Measurements from ENCODE around the gene RNF128.
"Not testable (repeated sequence)": the region's sequence is repeated elsewhere in the genome, so short reads cannot be mapped to it uniquely, and the experiment has no call there.

Gene RNF128

DNA sequence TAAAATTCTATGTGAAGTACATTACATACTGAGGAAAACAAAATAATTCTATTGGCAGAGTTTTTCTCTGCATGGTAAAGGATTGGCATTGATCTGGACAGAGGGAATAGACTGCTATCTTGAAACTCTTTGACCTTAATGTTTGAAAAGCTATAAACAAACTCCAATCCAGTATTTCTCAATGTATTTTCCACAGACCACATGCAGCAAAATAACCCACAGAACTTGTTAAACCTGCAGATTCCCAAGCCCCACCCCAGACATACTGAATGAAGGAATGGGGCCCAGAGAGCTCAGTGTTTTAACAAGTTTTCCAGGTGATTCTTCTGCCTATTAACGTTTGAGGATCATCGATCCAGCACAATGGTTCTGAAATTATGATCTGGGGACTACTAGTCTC is 15.7 kb downstream of the RNF128 start:
- TF ChIP-seq, protein P1, sequence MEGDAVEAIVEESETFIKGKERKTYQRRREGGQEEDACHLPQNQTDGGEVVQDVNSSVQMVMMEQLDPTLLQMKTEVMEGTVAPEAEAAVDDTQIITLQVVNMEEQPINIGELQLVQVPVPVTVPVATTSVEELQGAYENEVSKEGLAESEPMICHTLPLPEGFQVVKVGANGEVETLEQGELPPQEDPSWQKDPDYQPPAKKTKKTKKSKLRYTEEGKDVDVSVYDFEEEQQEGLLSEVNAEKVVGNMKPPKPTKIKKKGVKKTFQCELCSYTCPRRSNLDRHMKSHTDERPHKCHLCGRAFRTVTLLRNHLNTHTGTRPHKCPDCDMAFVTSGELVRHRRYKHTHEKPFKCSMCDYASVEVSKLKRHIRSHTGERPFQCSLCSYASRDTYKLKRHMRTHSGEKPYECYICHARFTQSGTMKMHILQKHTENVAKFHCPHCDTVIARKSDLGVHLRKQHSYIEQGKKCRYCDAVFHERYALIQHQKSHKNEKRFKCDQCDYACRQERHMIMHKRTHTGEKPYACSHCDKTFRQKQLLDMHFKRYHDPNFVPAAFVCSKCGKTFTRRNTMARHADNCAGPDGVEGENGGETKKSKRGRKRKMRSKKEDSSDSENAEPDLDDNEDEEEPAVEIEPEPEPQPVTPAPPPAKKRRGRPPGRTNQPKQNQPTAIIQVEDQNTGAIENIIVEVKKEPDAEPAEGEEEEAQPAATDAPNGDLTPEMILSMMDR (IDR thresholded peaks at IDR 0.05; ENCODE audit: low read depth, low read length), result no peak

DNA sequence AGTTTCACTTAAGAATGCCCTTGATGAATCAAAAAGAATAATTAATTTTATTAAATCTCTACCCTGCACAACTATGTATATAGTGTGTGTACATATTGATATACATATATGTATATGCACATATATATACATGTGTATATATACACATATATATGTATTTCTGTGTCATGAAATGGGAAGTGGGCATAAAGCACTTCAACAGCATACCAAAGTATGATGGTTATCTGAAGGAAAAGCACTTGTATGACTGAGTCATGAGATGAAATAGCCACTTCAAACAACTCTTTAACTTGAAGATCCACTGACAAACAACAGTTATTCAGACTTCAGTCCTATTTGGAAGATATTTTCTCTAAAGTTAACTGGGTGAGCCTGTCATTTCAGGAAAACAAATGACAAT is 16.3 kb downstream of the RNF128 start:
- no peak overlapping the region for H3K4me3 ChIP-seq (ENCODE audit: low read depth, low read length)
- TF ChIP-seq, protein P1 (IDR thresholded peaks at IDR 0.05; ENCODE audit: low read depth, low read length), result no peak

More for the DNA sequence above, 15.7 kb downstream of the RNF128 start:
- no peak overlapping the region for H3K4me3 ChIP-seq (ENCODE audit: low read depth, low read length)

DNA sequence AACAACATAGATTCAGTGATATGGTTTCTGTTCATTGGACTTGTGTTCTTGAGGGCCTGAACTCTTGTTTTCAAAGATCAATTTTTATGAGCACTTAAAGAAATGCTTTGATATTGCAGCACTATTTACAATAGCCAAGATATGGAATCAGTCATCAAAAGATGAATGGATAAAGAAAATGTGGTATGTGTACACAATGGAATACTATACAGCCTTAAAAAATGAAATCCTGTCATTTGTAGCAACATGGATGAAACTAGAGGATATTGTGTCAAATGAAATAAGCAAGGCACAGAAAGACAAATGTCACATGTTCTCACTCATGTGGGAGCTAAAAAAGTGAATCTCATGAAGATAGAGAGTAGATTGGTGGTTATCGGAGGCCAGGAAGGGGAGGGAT is 21.9 kb downstream of the RNF128 start:
- TF ChIP-seq, protein P1 (IDR thresholded peaks at IDR 0.05; ENCODE audit: low read depth, low read length), result no peak
- H3K4me3 ChIP-seq (ENCODE audit: low read depth, low read length), result no peak overlapping the region

DNA sequence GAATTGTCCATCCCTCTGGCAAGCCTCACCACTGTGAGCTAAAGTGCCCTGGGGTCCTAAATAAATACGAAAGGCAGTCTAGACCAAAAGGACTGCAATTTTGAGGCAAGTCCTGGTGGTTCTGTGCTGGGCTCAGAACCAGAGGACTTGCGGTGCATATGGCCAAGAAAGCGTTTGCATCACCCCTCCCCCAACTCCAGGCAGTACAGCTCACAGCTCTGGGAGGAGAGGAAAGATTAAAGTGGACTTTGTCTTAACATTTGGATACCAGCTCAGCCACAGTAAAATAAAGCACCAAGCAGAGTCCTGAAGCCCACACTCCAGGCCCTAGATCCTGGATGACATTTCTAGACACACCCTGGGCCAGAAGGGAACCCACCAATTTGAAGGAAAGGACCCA is 24.9 kb downstream of the RNF128 start:
- no peak overlapping the region for H3K4me3 ChIP-seq (ENCODE audit: low read depth, low read length)
- TF ChIP-seq, protein P1 (IDR thresholded peaks at IDR 0.05; ENCODE audit: low read depth, low read length), result no peak

DNA sequence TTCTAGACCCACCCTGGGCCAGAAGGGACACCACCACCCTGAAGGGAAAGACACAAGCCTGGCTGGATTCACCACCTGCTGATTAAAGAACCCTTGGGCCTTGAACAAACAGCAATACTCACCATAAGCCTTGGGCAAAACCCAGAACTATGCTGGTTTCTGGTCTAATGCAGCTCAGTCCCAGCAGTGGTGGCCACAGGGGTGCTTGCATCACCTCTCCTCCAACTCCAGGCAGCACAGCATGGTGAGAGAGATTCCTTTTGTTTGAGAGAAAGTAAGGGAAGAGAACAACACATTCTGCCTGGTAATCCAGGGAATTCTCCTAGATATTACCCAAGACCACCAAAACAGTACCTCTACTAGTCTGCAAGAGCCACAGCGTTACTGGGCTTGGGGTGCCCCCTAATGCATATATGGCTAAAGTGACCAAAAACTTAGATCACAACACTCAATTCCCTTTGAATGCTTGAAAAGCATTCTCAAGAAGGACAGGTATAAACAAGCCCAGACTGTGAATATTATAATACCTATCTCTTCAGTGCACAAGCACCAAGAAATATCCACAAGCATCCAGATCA is 25.7 kb downstream of the RNF128 start:
- TF ChIP-seq, protein P1 (IDR thresholded peaks at IDR 0.05; ENCODE audit: low read depth, low read length), result no peak
- no peak overlapping the region for H3K4me3 ChIP-seq (ENCODE audit: low read depth, low read length)

DNA sequence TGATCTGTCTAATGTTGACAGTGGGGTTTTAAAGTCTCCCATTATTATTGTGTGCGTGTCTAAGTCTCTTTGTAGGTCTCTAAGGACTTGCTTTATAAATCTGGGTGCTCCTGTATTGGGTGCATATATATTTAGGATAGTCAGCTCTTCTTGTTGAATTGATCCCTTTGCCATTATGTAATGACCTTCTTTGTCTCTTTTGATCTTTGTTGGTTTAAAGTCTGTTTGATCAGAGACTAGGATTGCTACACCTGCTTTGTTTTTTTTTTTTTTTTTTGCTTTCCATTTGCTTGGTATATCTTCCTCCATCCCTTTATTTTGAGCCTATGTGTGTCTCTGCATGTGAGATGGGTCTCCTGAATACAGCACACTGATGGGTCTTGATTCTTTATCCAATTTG is 42.8 kb downstream of the RNF128 start:
- H3K4me3 ChIP-seq (ENCODE audit: low read depth, low read length), result not testable (repeated sequence)

DNA sequence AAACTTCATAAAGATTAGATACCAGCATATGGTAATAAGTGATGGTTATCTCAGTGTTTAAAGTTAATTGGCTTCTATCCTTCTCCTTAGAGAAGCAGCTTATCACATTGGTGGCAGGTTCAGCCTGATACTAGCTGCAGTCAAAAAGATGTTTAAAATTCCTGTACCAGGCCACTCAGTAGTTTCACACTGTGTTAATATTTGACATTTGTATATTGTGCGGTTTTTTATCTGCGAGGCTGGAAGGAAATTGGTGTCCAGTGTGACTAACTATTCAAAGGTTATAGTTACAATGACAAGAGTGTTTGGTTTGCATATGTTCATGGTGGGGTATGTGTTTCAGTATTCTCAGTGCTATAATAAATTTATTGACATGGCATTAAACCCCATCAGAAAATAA is 48.5 kb downstream of the RNF128 start:
- TF ChIP-seq, protein P1 (IDR thresholded peaks at IDR 0.05; ENCODE audit: low read depth, low read length), result no peak
- H3K4me3 ChIP-seq (ENCODE audit: low read depth, low read length), result no peak overlapping the region

DNA sequence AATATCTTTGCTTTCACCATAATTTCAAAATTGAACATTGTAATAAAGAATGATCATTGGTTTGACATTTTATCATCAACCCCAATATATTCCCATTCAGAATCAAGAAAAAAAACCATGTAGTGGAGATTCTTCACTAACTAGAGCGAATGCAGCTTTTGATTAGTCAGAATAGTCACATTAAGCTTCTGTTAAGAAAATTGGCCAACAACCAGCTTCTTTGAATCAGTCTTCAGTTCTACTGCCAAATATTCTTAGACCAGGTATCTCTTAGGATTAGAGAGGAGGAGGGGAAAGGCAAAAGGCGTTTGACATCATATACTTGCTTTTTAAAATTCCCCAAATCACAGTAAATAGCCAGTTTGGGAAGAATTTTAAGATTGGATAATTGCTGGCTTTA is 53.8 kb downstream of the RNF128 start:
- TF ChIP-seq, protein P1 (IDR thresholded peaks at IDR 0.05; ENCODE audit: low read depth, low read length), result no peak

More for the DNA sequence above, 53.8 kb downstream of the RNF128 start:
- H3K4me3 ChIP-seq (ENCODE audit: low read depth, low read length), result no peak overlapping the region
